ENCODE measurements around the gene SERPINE2. TPM values are rescaled to one million over a fixed set of nuclear protein-coding genes. Genes with fewer than 3 reads are reported as not detected.
"Not testable (repeated sequence)": the region's sequence is repeated elsewhere in the genome, so short reads cannot be mapped to it uniquely, and the experiment has no call there.

Gene SERPINE2
- total RNA-seq, 1 experiment from 2014 or later: 87.3 TPM

DNA sequence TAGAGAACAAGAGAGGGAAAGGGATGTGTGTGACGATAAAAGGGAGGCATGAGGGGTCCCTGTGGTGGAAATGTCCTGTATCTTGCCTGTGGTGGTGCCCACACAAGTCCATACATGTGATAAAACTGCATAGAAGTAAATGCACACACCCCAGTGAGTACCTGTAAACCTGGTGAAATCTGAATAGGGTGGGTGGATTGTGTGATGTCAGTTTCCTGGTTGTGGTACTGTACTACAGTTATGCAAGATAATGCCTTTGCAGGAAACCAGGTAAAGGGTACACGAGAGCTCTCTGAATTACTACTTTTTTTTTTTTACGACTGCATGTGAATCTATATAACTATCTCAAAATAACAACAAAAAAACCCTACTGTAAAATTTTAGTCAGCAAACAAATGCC lies 22.1 kb downstream of the SERPINE2 start:
- no peak for DNase-seq (ENCODE audit: low read depth)

- no peak for DNase-seq (ENCODE audit: low read depth)
These were observed 24.8 kb downstream of the SERPINE2 start for GRCh38 chr2:224014336-224014735.

- no peak for DNase-seq (ENCODE audit: low read depth)
These were observed 27.2 kb downstream of the SERPINE2 start for GRCh38 chr2:224011837-224012236.

GRCh38 chr2:224009605-224010315 lies 29.3 kb downstream of the SERPINE2 start:
- peak; percentile 26 for DNase-seq (ENCODE audit: low read depth)

DNA sequence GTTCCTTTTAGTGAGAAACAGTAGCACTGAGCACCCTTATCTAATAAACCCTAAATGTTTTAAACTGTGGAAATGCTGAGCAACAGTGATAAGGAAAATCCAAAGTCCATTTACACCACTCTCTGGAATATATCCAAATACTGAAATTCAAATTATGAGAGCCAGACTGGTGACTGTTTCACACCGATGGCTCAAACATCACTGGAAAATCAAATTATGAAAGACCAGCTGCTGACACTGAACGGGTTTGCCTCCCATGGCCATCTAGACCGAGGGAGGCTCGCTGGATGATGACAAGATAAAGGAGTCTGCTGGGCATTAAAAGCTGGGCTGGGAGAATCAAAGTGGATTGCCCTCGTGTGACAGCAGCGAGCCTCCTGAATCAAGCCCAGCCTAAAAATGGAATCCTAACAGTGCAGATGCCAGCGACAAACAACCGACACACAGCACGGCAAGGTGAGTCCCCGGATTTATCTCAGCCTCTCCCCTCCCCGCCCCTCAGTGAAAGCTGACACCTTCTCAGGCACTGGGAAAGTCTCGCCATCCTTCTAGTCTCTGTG lies 30.3 kb downstream of the SERPINE2 start:
- DNase-seq (ENCODE audit: low read depth): no peak

DNA sequence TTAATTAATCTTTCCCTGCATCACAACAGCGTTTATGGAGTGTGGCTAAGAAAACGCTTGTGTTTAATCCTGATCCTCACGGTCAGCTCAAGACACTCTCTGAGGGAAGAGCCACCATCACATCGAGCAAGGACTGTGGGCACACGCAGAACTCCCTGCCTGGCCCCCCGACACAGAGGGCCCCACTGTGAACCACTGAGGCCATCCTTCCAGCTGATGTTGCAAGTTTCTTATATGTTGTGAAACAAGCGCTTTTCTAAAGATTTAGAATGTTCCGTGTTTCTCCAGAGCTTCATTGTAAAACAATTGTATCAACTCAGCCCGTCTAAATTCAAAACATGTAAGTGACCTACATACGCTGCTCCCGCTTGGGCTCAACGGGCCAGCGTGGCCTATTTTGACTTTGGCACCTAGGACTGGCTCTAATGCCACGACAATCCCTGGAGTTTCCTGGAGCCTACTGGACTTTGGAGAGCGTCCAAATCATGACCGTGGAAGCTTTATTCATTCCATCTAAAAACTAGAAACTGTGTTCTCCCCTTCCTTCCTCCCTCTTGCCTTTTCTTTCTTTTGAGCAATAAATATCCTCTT lies 34.9 kb downstream of the SERPINE2 start:
- no peak for DNase-seq (ENCODE audit: low read depth)

DNA sequence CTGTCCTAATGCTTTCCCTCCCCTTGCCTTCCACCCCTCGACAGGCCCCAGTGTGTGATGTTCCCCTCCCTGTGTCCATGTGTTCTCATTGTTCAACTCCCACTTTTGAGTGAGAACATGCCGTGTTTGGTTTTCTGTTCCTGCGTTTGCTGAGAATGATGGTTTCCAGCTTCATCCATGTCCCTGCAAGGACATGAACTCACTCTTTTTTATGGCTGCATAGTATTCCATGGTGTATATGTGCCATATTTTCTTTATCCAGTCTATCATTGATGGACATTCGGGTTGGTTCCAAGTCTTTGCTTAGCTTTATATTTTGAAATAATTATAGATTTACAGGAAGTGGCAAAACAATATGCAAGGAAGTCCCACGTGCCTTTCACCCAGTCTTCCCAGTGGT lies 38.4 kb downstream of the SERPINE2 start:
- not testable (repeated sequence) for DNase-seq (ENCODE audit: low read depth)

DNA sequence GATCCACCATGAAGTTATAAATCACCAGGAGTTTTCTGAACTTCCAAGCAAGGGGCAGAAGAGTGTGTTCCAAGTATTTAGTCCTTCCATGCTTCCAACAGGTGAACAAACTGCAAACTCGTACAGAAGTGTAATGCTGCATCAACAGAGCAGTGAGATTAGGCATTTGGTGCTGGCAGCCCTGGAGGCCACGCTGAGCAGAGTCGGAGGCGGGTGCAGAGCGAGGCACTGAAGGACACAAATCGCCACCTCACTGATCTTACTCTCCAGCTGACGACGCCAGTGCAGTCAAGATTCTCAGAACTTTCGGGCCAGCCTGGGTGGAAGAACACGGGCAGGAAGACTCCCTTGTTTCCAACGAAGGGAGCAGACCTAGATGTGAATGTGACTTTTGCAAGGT lies 39.2 kb downstream of the SERPINE2 start:
- DNase-seq (ENCODE audit: low read depth): no peak

DNA sequence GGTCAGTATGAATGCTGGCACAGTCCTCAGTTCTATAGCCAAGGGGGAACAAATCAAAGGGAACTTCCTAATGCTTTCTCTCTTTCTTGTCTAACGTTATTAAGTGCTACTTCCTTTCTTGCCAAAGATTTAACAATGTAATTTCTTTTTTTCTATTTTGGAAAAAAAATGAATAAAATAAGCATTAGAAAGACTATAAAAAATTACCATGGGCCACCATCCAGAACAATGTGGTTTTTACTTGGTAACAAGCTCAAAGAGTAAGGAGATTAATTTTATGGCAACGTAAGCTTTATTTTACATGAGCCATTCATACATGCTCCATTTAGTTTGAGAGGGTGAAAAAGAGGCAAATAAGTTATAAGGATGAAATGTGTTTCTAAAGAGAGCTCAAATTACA lies 40.1 kb downstream of the SERPINE2 start:
- DNase-seq (ENCODE audit: low read depth): no peak

GRCh38 chr2:223997938-223998337 lies 41.1 kb downstream of the SERPINE2 start:
- DNase-seq (ENCODE audit: low read depth): no peak

DNA sequence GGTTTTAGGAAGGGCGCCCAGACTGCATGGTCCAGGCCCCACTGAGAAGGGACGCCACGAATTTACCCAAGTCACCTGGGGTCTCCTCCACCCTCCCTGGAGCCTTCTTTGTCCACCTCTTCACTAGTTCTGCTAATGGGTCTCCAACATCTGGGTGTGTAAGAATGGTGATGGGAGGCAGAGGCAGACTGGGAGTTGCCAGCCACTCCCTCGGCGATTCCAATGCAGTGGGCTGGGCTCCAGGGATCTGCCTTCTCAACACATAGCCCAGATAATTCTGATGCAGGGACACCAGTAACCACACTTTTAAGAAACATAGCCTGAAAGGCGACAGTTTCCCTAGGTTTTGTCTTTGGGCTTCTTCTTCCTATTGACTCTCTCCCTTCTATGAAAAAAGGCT lies 42.7 kb downstream of the SERPINE2 start:
- no peak for DNase-seq (ENCODE audit: low read depth)

DNA sequence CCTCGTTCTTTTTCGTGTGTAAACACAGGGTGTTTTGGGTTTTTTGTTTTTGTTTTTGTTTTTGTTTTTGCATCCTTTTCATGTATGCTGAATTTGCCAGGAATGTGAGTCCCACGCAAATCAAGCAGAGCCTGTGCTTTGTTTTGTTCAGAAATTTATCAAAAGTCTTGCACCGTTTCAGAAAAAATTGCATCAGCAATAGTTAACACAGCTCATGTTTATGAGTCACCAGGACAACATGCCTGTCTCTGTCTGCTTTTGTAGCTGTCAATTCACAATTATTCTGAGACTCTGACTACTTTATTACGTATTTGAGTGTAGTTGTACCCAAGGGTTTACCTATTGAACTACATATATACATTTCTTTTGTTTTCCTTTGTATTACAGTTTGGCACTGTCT lies 43.5 kb downstream of the SERPINE2 start:
- peak; percentile 7 for DNase-seq (ENCODE audit: low read depth)

DNA sequence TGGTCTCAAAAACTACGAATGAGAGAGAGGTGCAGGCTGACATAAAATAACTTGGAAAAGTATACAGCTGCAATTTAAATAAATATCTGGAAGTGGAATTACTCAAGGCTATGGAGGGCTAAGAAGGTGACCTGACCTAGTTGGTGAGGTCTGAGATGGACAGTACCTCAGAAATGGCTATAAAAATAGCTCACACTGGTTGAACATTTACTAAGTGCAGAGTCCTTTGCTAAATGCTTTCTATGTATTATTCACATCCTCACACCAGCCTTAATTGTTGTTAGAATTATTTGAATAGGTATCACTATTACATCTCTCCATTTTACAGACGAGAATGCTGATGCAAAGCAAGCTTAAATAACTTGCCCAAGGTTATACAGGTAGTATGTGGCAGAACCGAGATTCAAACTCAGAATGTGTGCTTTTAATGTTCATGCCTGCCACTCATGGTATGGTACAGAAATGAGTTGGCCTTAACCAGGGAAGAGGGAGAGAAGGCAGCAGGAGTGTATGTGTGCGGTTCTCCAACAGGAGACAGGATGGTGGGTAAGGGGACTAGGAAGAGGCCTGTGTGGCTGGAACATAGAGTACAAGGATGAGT lies 44.4 kb downstream of the SERPINE2 start:
- no peak for DNase-seq (ENCODE audit: low read depth)

DNA sequence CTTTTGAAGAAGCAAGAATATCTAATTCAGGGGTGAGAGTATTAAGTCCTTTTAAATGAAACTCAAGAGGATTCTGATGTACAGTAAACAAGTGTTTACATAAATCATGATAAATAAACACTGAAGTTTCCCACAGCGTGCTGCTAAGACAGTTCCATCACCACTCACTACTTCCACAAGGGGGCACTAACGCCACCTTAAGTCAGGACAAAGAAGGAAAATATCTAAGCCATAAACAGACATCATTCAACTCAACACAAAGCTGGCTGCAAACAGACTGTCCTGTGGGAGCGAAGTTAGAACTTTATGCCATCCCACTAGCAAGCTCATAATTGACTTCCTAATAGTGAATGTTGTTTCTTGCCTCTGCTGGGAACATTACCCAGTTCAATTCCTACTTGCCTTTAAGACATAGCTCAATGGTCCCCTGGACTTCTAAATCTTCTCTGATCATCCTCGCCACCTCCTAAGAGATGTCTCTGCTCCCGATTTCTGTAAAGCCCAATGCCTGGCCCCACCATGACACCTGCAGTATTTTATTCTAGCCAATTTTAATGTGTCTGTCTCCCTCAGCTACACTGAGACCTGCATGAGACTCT lies 45.4 kb downstream of the SERPINE2 start:
- DNase-seq (ENCODE audit: low read depth): peak; percentile 74

GRCh38 chr2:223991611-223992010 lies 47.5 kb downstream of the SERPINE2 start:
- no peak for DNase-seq (ENCODE audit: low read depth)

DNA sequence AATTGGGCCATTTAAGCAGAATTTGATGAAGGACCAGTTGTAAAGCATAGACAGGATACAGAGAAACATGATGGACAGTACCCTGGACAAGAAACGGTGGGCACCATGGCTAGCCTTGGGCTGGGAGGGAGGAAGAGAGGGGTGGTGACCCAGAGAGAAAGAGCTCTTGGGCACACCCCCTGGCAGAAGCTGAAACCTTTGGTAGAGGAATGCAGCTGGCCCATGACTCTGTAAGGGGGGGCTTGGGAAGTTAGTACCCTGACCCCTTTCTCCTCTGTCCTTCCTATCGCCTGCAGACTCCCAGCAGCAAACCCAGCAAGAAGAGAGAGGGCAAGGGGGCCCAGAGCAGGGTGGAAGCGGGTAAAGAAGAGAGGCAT lies 49.2 kb downstream of the SERPINE2 start:
- no peak for DNase-seq (ENCODE audit: low read depth)

GRCh38 chr2:223989206-223989855 lies 49.8 kb downstream of the SERPINE2 start:
- DNase-seq (ENCODE audit: low read depth): no peak

DNA sequence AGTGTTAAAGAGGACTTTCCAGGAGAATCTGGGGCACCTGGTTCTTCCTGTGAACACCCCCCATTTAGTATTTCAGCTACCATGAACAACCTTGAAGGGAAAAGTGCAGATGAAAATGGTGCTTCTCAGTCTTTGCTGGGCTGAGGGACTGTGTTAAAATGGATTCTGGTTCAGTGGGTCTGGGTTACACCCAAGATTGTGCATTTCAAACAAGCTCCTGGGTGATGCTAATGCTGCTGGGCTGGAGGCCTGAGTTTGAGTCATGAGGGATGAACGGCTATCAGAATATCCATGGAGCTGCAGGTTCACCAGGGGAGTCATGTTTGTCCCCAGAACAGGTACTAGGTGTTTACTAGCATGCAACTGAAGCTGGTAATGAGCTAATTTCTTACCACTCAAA lies 57.8 kb downstream of the SERPINE2 start:
- DNase-seq (ENCODE audit: low read depth): no peak

GRCh38 chr2:223980803-223981202 lies 58.3 kb downstream of the SERPINE2 start:
- DNase-seq (ENCODE audit: low read depth): no peak

- DNase-seq (ENCODE audit: low read depth): peak; percentile 68
These were observed 58.7 kb downstream of the SERPINE2 start for GRCh38 chr2:223980397-223980735.

GRCh38 chr2:223979730-223980396 lies 59.2 kb downstream of the SERPINE2 start:
- DNase-seq (ENCODE audit: low read depth): peak; percentile 82

Measured in LHCN-M2 (cell line).